Measurements from ENCODE around the gene FHOD3.

The FHOD3 gene

GRCh38 chr18:36783792-36784191, 486.3 kb downstream of the FHOD3 start:
- Histone ChIP-seq H3K9ac (ENCODE audit: low read length) (no peak overlapping the region), H4K5ac (ENCODE audit: low read length) (no peak overlapping the region), H2AK5ac (ENCODE audit: low read length) (no peak overlapping the region), H3K79me2 (ENCODE audit: control insufficient read depth, insufficient read depth, low read length) (no peaks in the 10 kb centered on the region), H2BK15ac (replicated peaks; ENCODE audit: low read depth) (no peak overlapping the region), H3K4ac (ENCODE audit: low read depth, low read length) (no peak overlapping the region), H3K27me3 (ENCODE audit: insufficient read depth, low read length, poor library complexity) (no peaks in the 10 kb centered on the region), H3K36me3 (ENCODE audit: control insufficient read depth, insufficient read depth, low read length) (no peaks in the 10 kb centered on the region), H3K18ac (ENCODE audit: low read length) (no peak overlapping the region), H3K4me2 (ENCODE audit: low read length) (no peak overlapping the region), H3K4me1 (ENCODE audit: control insufficient read depth, low read depth, low read length) (no peaks in the 10 kb centered on the region), H3K4me3 (ENCODE audit: low read length) (no peak overlapping the region), H2BK120ac (ENCODE audit: low read depth, low read length) (no peak overlapping the region), H2BK5ac (ENCODE audit: low read length) (no peak overlapping the region), H4K8ac (ENCODE audit: low read depth, low read length) (no peak overlapping the region), H3K27ac (ENCODE audit: low read depth, low read length) (no peak overlapping the region), H3K23ac (ENCODE audit: low read length) (no peak overlapping the region), H3K56ac (ENCODE audit: low read length) (no peak overlapping the region), H3K79me1 (ENCODE audit: low read length) (no peaks in the 10 kb centered on the region)
- whole genome bisulfite sequencing (ENCODE audit: extremely low coverage, insufficient coverage, low lambda C conversion rate), result no CpG with 5 or more reads among the region's 5 CpGs
- no peak for DNase-seq

GRCh38 chr18:36786686-36787085, 489.2 kb downstream of the FHOD3 start:
- Histone ChIP-seq H3K4me2 (ENCODE audit: low read length) (no peak overlapping the region), H3K79me1 (ENCODE audit: low read length) (no peaks in the 10 kb centered on the region), H3K27ac (ENCODE audit: low read depth, low read length) (no peak overlapping the region), H3K4me3 (ENCODE audit: low read length) (no peak overlapping the region), H3K9ac (ENCODE audit: low read length) (no peak overlapping the region), H2BK5ac (ENCODE audit: low read length) (no peak overlapping the region), H3K23ac (ENCODE audit: low read length) (peak overlapping the region; percentile 61), H2BK15ac (replicated peaks; ENCODE audit: low read depth) (no peak overlapping the region), H3K27me3 (ENCODE audit: insufficient read depth, low read length, poor library complexity) (no peaks in the 10 kb centered on the region), H3K18ac (ENCODE audit: low read length) (no peak overlapping the region), H3K79me2 (ENCODE audit: control insufficient read depth, insufficient read depth, low read length) (no peaks in the 10 kb centered on the region), H3K36me3 (ENCODE audit: control insufficient read depth, insufficient read depth, low read length) (no peaks in the 10 kb centered on the region), H3K56ac (ENCODE audit: low read length) (peak overlapping the region; percentile 7), H2BK120ac (ENCODE audit: low read depth, low read length) (no peak overlapping the region), H4K8ac (ENCODE audit: low read depth, low read length) (no peak overlapping the region), H3K4ac (ENCODE audit: low read depth, low read length) (no peak overlapping the region), H2AK5ac (ENCODE audit: low read length) (no peak overlapping the region), H4K5ac (ENCODE audit: low read length) (no peak overlapping the region), H3K4me1 (ENCODE audit: control insufficient read depth, low read depth, low read length) (no peaks in the 10 kb centered on the region)
- no CpG with 5 or more reads among the region's 4 CpGs for WGBS (ENCODE audit: extremely low coverage, insufficient coverage, low lambda C conversion rate)
- peak; percentile 37 for DNase-seq

- no peak overlapping the region for H2BK5ac ChIP-seq (ENCODE audit: low read length)
- no peak overlapping the region for H3K9ac ChIP-seq (ENCODE audit: low read length)
- no peak overlapping the region for H2BK15ac ChIP-seq (replicated peaks; ENCODE audit: low read depth)
- no peak overlapping the region for H3K4me2 ChIP-seq (ENCODE audit: low read length)
- no peak overlapping the region for H3K4me3 ChIP-seq (ENCODE audit: low read length)
- no peak overlapping the region for H3K56ac ChIP-seq (ENCODE audit: low read length)
- no peak overlapping the region for H2BK120ac ChIP-seq (ENCODE audit: low read depth, low read length)
- no peaks in the 10 kb centered on the region for H3K4me1 ChIP-seq (ENCODE audit: control insufficient read depth, low read depth, low read length)
- WGBS (ENCODE audit: extremely low coverage, insufficient coverage, low lambda C conversion rate), result no CpG with 5 or more reads among the region's 4 CpGs
- no peak overlapping the region for H4K5ac ChIP-seq (ENCODE audit: low read length)
- H3K27ac ChIP-seq (ENCODE audit: low read depth, low read length), result no peak overlapping the region
- no peak overlapping the region for H2AK5ac ChIP-seq (ENCODE audit: low read length)
- H3K79me2 ChIP-seq (ENCODE audit: control insufficient read depth, insufficient read depth, low read length), result no peaks in the 10 kb centered on the region
- no peaks in the 10 kb centered on the region for H3K79me1 ChIP-seq (ENCODE audit: low read length)
- no peak for DNase-seq
- no peak overlapping the region for H3K23ac ChIP-seq (ENCODE audit: low read length)
- H3K18ac ChIP-seq (ENCODE audit: low read length), result no peak overlapping the region
- H3K27me3 ChIP-seq (ENCODE audit: insufficient read depth, low read length, poor library complexity), result no peaks in the 10 kb centered on the region
- H4K8ac ChIP-seq (ENCODE audit: low read depth, low read length), result no peak overlapping the region
- H3K36me3 ChIP-seq (ENCODE audit: control insufficient read depth, insufficient read depth, low read length), result peaks cover 2% of the 10 kb centered on the region
- H3K4ac ChIP-seq (ENCODE audit: low read depth, low read length), result no peak overlapping the region
Observed at GRCh38 chr18:36792634-36793283, 495.2 kb downstream of the FHOD3 start.

- no peak for DNase-seq
- Histone ChIP-seq H4K5ac (ENCODE audit: low read length) (no peak overlapping the region), H2BK120ac (ENCODE audit: low read depth, low read length) (no peak overlapping the region), H3K4ac (ENCODE audit: low read depth, low read length) (no peak overlapping the region), H3K36me3 (ENCODE audit: control insufficient read depth, insufficient read depth, low read length) (peaks cover 7% of the 10 kb centered on the region), H3K79me1 (ENCODE audit: low read length) (no peaks in the 10 kb centered on the region), H4K8ac (ENCODE audit: low read depth, low read length) (no peak overlapping the region), H3K79me2 (ENCODE audit: control insufficient read depth, insufficient read depth, low read length) (no peaks in the 10 kb centered on the region), H2AK5ac (ENCODE audit: low read length) (no peak overlapping the region), H3K23ac (ENCODE audit: low read length) (no peak overlapping the region), H3K4me3 (ENCODE audit: low read length) (no peak overlapping the region), H3K9ac (ENCODE audit: low read length) (no peak overlapping the region), H3K4me2 (ENCODE audit: low read length) (no peak overlapping the region), H2BK15ac (replicated peaks; ENCODE audit: low read depth) (no peak overlapping the region), H3K27me3 (ENCODE audit: insufficient read depth, low read length, poor library complexity) (no peaks in the 10 kb centered on the region), H3K27ac (ENCODE audit: low read depth, low read length) (no peak overlapping the region), H3K4me1 (ENCODE audit: control insufficient read depth, low read depth, low read length) (no peaks in the 10 kb centered on the region), H2BK5ac (ENCODE audit: low read length) (no peak overlapping the region), H3K18ac (ENCODE audit: low read length) (no peak overlapping the region), H3K56ac (ENCODE audit: low read length) (no peak overlapping the region)
- no CpG with 5 or more reads among the region's 3 CpGs for WGBS (ENCODE audit: extremely low coverage, insufficient coverage, low lambda C conversion rate)
Observed at GRCh38 chr18:36798738-36799473, 501.4 kb downstream of the FHOD3 start.

GRCh38 chr18:36805105-36805504, 507.6 kb downstream of the FHOD3 start:
- no peaks in the 10 kb centered on the region for H3K36me3 ChIP-seq (ENCODE audit: control insufficient read depth, insufficient read depth, low read length)
- no peak overlapping the region for H4K8ac ChIP-seq (ENCODE audit: low read depth, low read length)
- no peak overlapping the region for H2AK5ac ChIP-seq (ENCODE audit: low read length)
- no peak for DNase-seq
- H3K79me2 ChIP-seq (ENCODE audit: control insufficient read depth, insufficient read depth, low read length), result no peaks in the 10 kb centered on the region
- H3K4me2 ChIP-seq (ENCODE audit: low read length), result no peak overlapping the region
- no peak overlapping the region for H3K4me3 ChIP-seq (ENCODE audit: low read length)
- H3K23ac ChIP-seq (ENCODE audit: low read length), result no peak overlapping the region
- H2BK5ac ChIP-seq (ENCODE audit: low read length), result no peak overlapping the region
- no peaks in the 10 kb centered on the region for H3K4me1 ChIP-seq (ENCODE audit: control insufficient read depth, low read depth, low read length)
- H3K4ac ChIP-seq (ENCODE audit: low read depth, low read length), result no peak overlapping the region
- H4K5ac ChIP-seq (ENCODE audit: low read length), result no peak overlapping the region
- H3K18ac ChIP-seq (ENCODE audit: low read length), result no peak overlapping the region
- H3K9ac ChIP-seq (ENCODE audit: low read length), result no peak overlapping the region
- H3K79me1 ChIP-seq (ENCODE audit: low read length), result no peaks in the 10 kb centered on the region
- WGBS (ENCODE audit: extremely low coverage, insufficient coverage, low lambda C conversion rate), result no CpG with 5 or more reads among the region's 2 CpGs
- no peak overlapping the region for H2BK15ac ChIP-seq (replicated peaks; ENCODE audit: low read depth)
- no peak overlapping the region for H3K27ac ChIP-seq (ENCODE audit: low read depth, low read length)
- no peak overlapping the region for H3K56ac ChIP-seq (ENCODE audit: low read length)
- H2BK120ac ChIP-seq (ENCODE audit: low read depth, low read length), result no peak overlapping the region
- H3K27me3 ChIP-seq (ENCODE audit: insufficient read depth, low read length, poor library complexity), result no peaks in the 10 kb centered on the region
